HFFc6 (cell line): Measurements from ENCODE around the gene CDC25C. TPM values are rescaled to one million over a fixed set of nuclear protein-coding genes. Genes with fewer than 3 reads are reported as not detected.

ENCODE experiments used
- DNase-seq: peaks from one replicate; pipeline ENCODE4 v3.0.0-alpha.2; 2018
- H3K27ac Mint-ChIP-seq: 2 replicates; pipeline ENCODE4 v1.8.0; 2020; ENCODE audit warnings: mild to moderate bottlenecking, mixed read lengths
- H3K27me3 Mint-ChIP-seq: 2 replicates; pipeline ENCODE4 v1.8.0; 2021; ENCODE audit warnings: mild to moderate bottlenecking, moderate library complexity, mixed read lengths; ENCODE audit not compliant: insufficient read depth
- H3K36me3 Mint-ChIP-seq: 2 replicates; pipeline ENCODE4 v1.8.0; 2021; ENCODE audit warnings: low read depth, mixed read lengths
- H3K4me1 Mint-ChIP-seq: 2 replicates; pipeline ENCODE4 v1.8.0; 2020; ENCODE audit warnings: low read depth, mixed read lengths
- H3K4me3 Mint-ChIP-seq: 2 replicates; pipeline ENCODE4 v1.8.0; 2020; ENCODE audit warnings: mild to moderate bottlenecking, moderate library complexity, mixed read lengths
- H3K9me3 Mint-ChIP-seq: 2 replicates; pipeline ENCODE4 v1.8.0; 2020; ENCODE audit warnings: mild to moderate bottlenecking, mixed read lengths
- CTCF ChIP-seq: fragments of 200-600 bp; sonication (generic); IDR thresholded peaks from 2 replicates; pipeline ENCODE4 v1.5.0; 2021; ENCODE audit warnings: antibody characterized with exemption, mild to moderate bottlenecking
- total RNA-seq, 6 experiments: library from RNA; stranded (reverse); fragmentation: NEBNext Ultra II Directional; extraction: Animal tissue kit (Norgen Biotek cat#: 25700); gene quantifications; 2 replicates in 1 of 6; 3 replicates in 5 of 6; pipeline ENCODE4 v1.2.3, GENCODE V29; 2021

CDC25C gene
- total RNA-seq, 6 experiments from 2014 or later, result 4.1 to 10.5 (median 8.7) TPM

GRCh38 chr5:138275379-138275782 lies 56.2 kb downstream of the CDC25C start:
- no peak overlapping the region for H3K27ac Mint-ChIP-seq
- peaks cover 12% of the 10 kb centered on the region for H3K27me3 Mint-ChIP-seq
- no peak for DNase-seq
- no peak for TF ChIP-seq CTCF
- no peaks in the 10 kb centered on the region for H3K9me3 Mint-ChIP-seq
- H3K36me3 Mint-ChIP-seq, result no peaks in the 10 kb centered on the region
- H3K4me3 Mint-ChIP-seq, result no peak overlapping the region
- no peaks in the 10 kb centered on the region for H3K4me1 Mint-ChIP-seq

- peak within 1 kb of the TSS; percentile 36 for H3K4me3 Mint-ChIP-seq
- no peaks in the 10 kb centered on the region for H3K4me1 Mint-ChIP-seq
- H3K36me3 Mint-ChIP-seq, result no peaks in the 10 kb centered on the region
- H3K27me3 Mint-ChIP-seq, result peaks cover 12% of the 10 kb centered on the region
- TF ChIP-seq CTCF, result no peak
- DNase-seq, result no peak
- H3K27ac Mint-ChIP-seq, result no peak within 1 kb of the TSS
- no peaks in the 10 kb centered on the region for H3K9me3 Mint-ChIP-seq
Observed at GRCh38 chr5:138274189-138274853, 57.3 kb downstream of the CDC25C start, which contains the start of gene GFRA3. TSS of gene GFRA3 (minus strand) at chr5:138274621. CDS start at chr5:138274424, 197 bp downstream.

GRCh38 chr5:138273834-138274188 lies 57.8 kb downstream of the CDC25C start:
- DNase-seq, result no peak
- H3K36me3 Mint-ChIP-seq, result no peaks in the 10 kb centered on the region
- TF ChIP-seq CTCF, result no peak
- H3K4me3 Mint-ChIP-seq, result no peak overlapping the region
- H3K4me1 Mint-ChIP-seq, result no peaks in the 10 kb centered on the region
- no peaks in the 10 kb centered on the region for H3K9me3 Mint-ChIP-seq
- H3K27ac Mint-ChIP-seq, result no peak overlapping the region
- H3K27me3 Mint-ChIP-seq, result peaks cover 16% of the 10 kb centered on the region

GRCh38 chr5:138272681-138273080 lies 58.9 kb downstream of the CDC25C start:
- Mint-ChIP-seq H3K9me3 (no peaks in the 10 kb centered on the region), H3K36me3 (no peaks in the 10 kb centered on the region), H3K27me3 (peaks cover 17% of the 10 kb centered on the region), H3K4me1 (no peaks in the 10 kb centered on the region), H3K27ac (no peak overlapping the region), H3K4me3 (no peak overlapping the region)
- TF ChIP-seq CTCF, result no peak
- DNase-seq, result no peak

GRCh38 chr5:138271281-138271680 lies 60.3 kb downstream of the CDC25C start:
- no peak for DNase-seq
- no peaks in the 10 kb centered on the region for H3K4me1 Mint-ChIP-seq
- no peak overlapping the region for H3K4me3 Mint-ChIP-seq
- no peak for TF ChIP-seq CTCF
- peaks cover 27% of the 10 kb centered on the region for H3K27me3 Mint-ChIP-seq
- H3K9me3 Mint-ChIP-seq, result no peaks in the 10 kb centered on the region
- no peak overlapping the region for H3K27ac Mint-ChIP-seq
- H3K36me3 Mint-ChIP-seq, result no peaks in the 10 kb centered on the region
